Stimulated activated CD4-positive, alpha-beta T cell treated with anti-CD3 and anti-CD28 coated beads, Interleukin-12 subunit alpha, Interleukin-12 subunit beta, amount 100 ng/mL, for 24 hours (primary cell): ENCODE data around the gene FMO4.
A peak's percentile ranks its signal among the peaks of the same experiment; 100 is the strongest.
"Not testable (repeated sequence)": the region's sequence is repeated elsewhere in the genome, so short reads cannot be mapped to it uniquely, and the experiment has no call there.

Experiments used
- DNase-seq, 2 experiments: peaks; one replicate each; pipeline ENCODE4 v3.0.0-alpha.2; 2020; ENCODE audit warnings: low read depth in 2 of 2

The FMO4 gene

GRCh38 chr1:171313835-171314320 lies at the start of gene FMO4:
FMO4 (plus strand) TSS chr1:171314183; CDS start chr1:171319826, 5,643 bp downstream.
- DNase-seq, result peak; percentile 60 to 66

GRCh38 chr1:171265686-171266085 lies 48.3 kb upstream of the FMO4 start:
- no peak for DNase-seq

- DNase-seq, result no peak
Observed at GRCh38 chr1:171266930-171267329, 47.1 kb upstream of the FMO4 start.

- no peak for DNase-seq
Observed at GRCh38 chr1:171267391-171267790, 46.6 kb upstream of the FMO4 start.

GRCh38 chr1:171270806-171271205 lies 43.2 kb upstream of the FMO4 start:
- no peak for DNase-seq

- no peak for DNase-seq
Observed at GRCh38 chr1:171277534-171277933, 36.4 kb upstream of the FMO4 start.

- DNase-seq, result no peak
Observed at GRCh38 chr1:171279234-171279633, 34.7 kb upstream of the FMO4 start.

GRCh38 chr1:171279678-171280077 lies 34.3 kb upstream of the FMO4 start:
- no peak for DNase-seq

GRCh38 chr1:171280599-171280998 lies 33.4 kb upstream of the FMO4 start:
- no peak for DNase-seq

GRCh38 chr1:171286032-171286705 lies 27.8 kb upstream of the FMO4 start:
- DNase-seq, result no peak

GRCh38 chr1:171290621-171291020 lies 23.4 kb upstream of the FMO4 start:
- no peak for DNase-seq

GRCh38 chr1:171292799-171293198 lies 21.2 kb upstream of the FMO4 start:
- no peak for DNase-seq

- not testable (repeated sequence) for DNase-seq
Observed at GRCh38 chr1:171295383-171295782, 18.6 kb upstream of the FMO4 start.

- DNase-seq, result no peak
Observed at GRCh38 chr1:171295821-171296220, 18.2 kb upstream of the FMO4 start.

GRCh38 chr1:171296897-171297296 lies 17.1 kb upstream of the FMO4 start:
- no peak for DNase-seq

GRCh38 chr1:171298696-171299095 lies 15.3 kb upstream of the FMO4 start:
- no peak for DNase-seq

GRCh38 chr1:171299342-171299741 lies 14.6 kb upstream of the FMO4 start:
- DNase-seq, result no peak

GRCh38 chr1:171300401-171300800 lies 13.6 kb upstream of the FMO4 start:
- no peak for DNase-seq

GRCh38 chr1:171310661-171311087 lies 3.3 kb upstream of the FMO4 start:
- DNase-seq, result no peak

GRCh38 chr1:171311771-171312558 lies 2.0 kb upstream of the FMO4 start:
- DNase-seq, result no peak

GRCh38 chr1:171313319-171313834 lies 606 bp upstream of the FMO4 start:
- no peak for DNase-seq

GRCh38 chr1:171329251-171329650 lies 15.3 kb downstream of the FMO4 start:
- no peak for DNase-seq
